ENCODE results near the gene TRAFD1. TPM values are rescaled to one million over a fixed set of nuclear protein-coding genes. Genes with fewer than 3 reads are reported as not detected.
A peak's percentile ranks its signal among the peaks of the same experiment; 100 is the strongest.

Gene TRAFD1
- total and polyA plus RNA-seq, 9 of the 15 experiments (the other 6 are each of a cell fraction or from before 2014, with no cell fraction given), result 41.3 to 85.5 (median 54.5) TPM

DNA sequence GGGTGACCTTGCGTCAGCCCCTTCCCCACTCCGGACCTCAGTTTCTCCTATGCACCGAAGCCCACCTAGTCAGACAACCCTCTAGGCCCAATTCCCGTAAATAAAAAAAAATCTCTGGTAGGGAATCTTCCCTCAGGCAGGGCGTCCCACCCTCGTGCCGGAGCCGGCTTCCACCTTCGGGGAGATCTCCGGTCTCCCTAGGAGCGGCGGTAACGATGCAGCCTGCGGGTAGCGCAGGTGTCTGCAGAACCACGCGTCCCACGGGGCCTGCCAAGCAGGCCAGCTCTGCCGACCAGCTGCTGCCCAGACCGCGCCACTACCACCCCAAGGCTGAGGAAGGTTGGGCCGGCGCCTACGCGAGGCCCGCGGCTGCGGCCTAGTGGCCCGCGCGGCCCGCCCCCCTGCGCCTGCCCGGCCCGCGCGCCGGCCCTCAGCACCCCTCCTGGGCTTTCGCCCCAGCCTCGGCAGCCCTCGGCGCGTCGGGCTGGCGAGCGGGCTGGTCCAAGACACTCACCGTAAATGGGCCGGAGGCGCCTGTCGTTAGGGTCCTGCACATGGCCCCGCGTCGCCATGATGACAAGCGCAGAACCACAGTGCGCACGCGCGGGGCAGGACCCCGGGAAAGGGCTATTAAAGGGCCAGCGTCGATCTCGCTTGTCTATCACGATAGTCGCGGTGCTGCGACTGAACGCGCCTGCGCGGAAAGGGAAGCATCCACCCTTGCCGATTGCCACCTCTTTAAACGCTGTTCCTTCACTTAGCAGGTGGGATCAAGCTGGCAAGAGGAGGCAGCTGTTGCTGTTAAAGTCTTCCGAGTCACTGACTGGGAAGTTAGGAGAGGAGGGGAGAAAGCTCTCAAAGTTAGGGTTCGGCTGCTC, 16.9 kb upstream of the TRAFD1 start, which contains the start of gene NAA25 (continued):
- TF ChIP-seq CCNT2 (IDR thresholded peaks at IDR 0.05; ENCODE audit: borderline replicate concordance, extremely low read depth, insufficient read length, low read depth, low read length) (peak; percentile 74), SIN3A (IDR thresholded peaks at IDR 0.05; ENCODE audit: borderline replicate concordance in 2 of 2, control insufficient read depth in 1 of 2, low read depth in 2 of 2, low read length in 2 of 2) (peak; percentile 73 to 91; a peak in 3 of 4 replicates), SLC30A9 (CRISPR knock-in tag; IDR thresholded peaks at IDR 0.05) (no peak), EZH2 (IDR thresholded peaks at IDR 0.05; ENCODE audit: borderline replicate concordance, low read depth, low read length) (no peak), PTRF (tag; IDR thresholded peaks at IDR 0.05) (no peak), ZNF41 (CRISPR knock-in tag; conservative IDR thresholded peaks at IDR 0.05) (no peak), ZNF3 (CRISPR knock-in tag; IDR thresholded peaks at IDR 0.05) (no peak), SMAD3 (CRISPR knock-in tag; conservative IDR thresholded peaks at IDR 0.05) (no peak), ELF1 (tag; IDR thresholded peaks at IDR 0.05) (no peak), JUN (IDR thresholded peaks at IDR 0.05; ENCODE audit: borderline replicate concordance, low read depth, low read length) (peak; percentile 18; the same call in 1 of the 2 replicates), JUN (CRISPR knock-in tag; IDR thresholded peaks at IDR 0.05; ENCODE audit: borderline replicate concordance) (no peak; the same call in 1 of the 2 replicates), CCAR2 (IDR thresholded peaks at IDR 0.05; ENCODE audit: low read depth, low read length) (no peak), OTX1 (CRISPR knock-in tag; IDR thresholded peaks at IDR 0.05) (no peak), ATF3 (IDR thresholded peaks at IDR 0.05) (no peak), ATF3 (CRISPR knock-in tag; conservative IDR thresholded peaks at IDR 0.05) (no peak), DPF2 (IDR thresholded peaks at IDR 0.05) (no peak)
- TF ChIP-seq, protein P1, sequence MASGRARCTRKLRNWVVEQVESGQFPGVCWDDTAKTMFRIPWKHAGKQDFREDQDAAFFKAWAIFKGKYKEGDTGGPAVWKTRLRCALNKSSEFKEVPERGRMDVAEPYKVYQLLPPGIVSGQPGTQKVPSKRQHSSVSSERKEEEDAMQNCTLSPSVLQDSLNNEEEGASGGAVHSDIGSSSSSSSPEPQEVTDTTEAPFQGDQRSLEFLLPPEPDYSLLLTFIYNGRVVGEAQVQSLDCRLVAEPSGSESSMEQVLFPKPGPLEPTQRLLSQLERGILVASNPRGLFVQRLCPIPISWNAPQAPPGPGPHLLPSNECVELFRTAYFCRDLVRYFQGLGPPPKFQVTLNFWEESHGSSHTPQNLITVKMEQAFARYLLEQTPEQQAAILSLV (tag; IDR thresholded peaks at IDR 0.05), result no peak
